Ascending aorta (tissue), 2 donors: ENCODE data around the gene FAM131A. TPM values are rescaled to one million over a fixed set of nuclear protein-coding genes. Genes with fewer than 3 reads are reported as not detected.
A peak's percentile ranks its signal among the peaks of the same experiment; 100 is the strongest.

Experiments used
- DNase-seq, 2 donors: peaks; one replicate each; pipeline ENCODE4 v3.0.0-alpha.2; 2019; ENCODE audit warnings: low spot score in 2 of 2
- H3K27ac ChIP-seq, 2 donors: fragments of 200-600 bp; sonication (generic); one replicate each; pipeline ENCODE4 v1.5.1; 2016 to 2017; ENCODE audit warnings: mild to moderate bottlenecking in 1 of 2
- H3K27me3 ChIP-seq: fragments of 200-600 bp; sonication (generic); one replicate; pipeline ENCODE4 v1.5.1; 2017
- H3K36me3 ChIP-seq, 2 donors: fragments of 200-600 bp; sonication (generic); one replicate each; pipeline ENCODE4 v1.5.1; 2016
- H3K4me1 ChIP-seq, 2 donors: fragments of 200-600 bp; sonication (generic); one replicate each; pipeline ENCODE4 v1.5.1; 2016 to 2017; ENCODE audit warnings: mild to moderate bottlenecking in 1 of 2
- H3K4me3 ChIP-seq, 2 donors: fragments of 200-600 bp; sonication (generic); one replicate each; pipeline ENCODE4 v1.5.1; 2016 to 2017; ENCODE audit warnings: mild to moderate bottlenecking in 1 of 2
- H3K9me3 ChIP-seq, 2 donors: fragments of 200-600 bp; sonication (generic); one replicate each; pipeline ENCODE4 v1.5.1; 2016
- intact Hi-C: fragments of 100-400 bp; cut with DNase I; formaldehyde crosslinking; loops from one replicate; pipeline ENCODE4 v1.15.1; 2023
- total RNA-seq: library from RNA; depleted of rRNA; stranded (reverse); fragments of >200 nt; gene quantifications from one replicate; pipeline ENCODE4 v1.1.0, GENCODE V29; 2016
- TF ChIP-seq, protein P1 (sequence below), 3 experiments: fragments of 200-600 bp in 2 of 3; fragments of 450-650 bp in 1 of 3; sonication (generic) in 2 of 3; IDR thresholded peaks; one replicate each; pipeline ENCODE4 v1.5.1; 2016 to 2019; ENCODE audit warnings: antibody characterized with exemption in 3 of 3, mild to moderate bottlenecking in 1 of 3, moderate library complexity in 1 of 3

The FAM131A gene
- total RNA-seq, 1 donor from 2014 or later, result 47.7 TPM

- H3K9me3 ChIP-seq, result no peaks in the 10 kb centered on the region
- no peak overlapping the region for H3K27ac ChIP-seq
- intact Hi-C loops, result no loop called here
- H3K27me3 ChIP-seq, result no peaks in the 10 kb centered on the region
- TF ChIP-seq, protein P1, sequence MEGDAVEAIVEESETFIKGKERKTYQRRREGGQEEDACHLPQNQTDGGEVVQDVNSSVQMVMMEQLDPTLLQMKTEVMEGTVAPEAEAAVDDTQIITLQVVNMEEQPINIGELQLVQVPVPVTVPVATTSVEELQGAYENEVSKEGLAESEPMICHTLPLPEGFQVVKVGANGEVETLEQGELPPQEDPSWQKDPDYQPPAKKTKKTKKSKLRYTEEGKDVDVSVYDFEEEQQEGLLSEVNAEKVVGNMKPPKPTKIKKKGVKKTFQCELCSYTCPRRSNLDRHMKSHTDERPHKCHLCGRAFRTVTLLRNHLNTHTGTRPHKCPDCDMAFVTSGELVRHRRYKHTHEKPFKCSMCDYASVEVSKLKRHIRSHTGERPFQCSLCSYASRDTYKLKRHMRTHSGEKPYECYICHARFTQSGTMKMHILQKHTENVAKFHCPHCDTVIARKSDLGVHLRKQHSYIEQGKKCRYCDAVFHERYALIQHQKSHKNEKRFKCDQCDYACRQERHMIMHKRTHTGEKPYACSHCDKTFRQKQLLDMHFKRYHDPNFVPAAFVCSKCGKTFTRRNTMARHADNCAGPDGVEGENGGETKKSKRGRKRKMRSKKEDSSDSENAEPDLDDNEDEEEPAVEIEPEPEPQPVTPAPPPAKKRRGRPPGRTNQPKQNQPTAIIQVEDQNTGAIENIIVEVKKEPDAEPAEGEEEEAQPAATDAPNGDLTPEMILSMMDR (IDR thresholded peaks at IDR 0.05), result no peak
- no peaks in the 10 kb centered on the region for H3K36me3 ChIP-seq
- H3K4me1 ChIP-seq, result peaks cover 0 to 11% of the 10 kb centered on the region in 2 donors
- DNase-seq, result no peak
- H3K4me3 ChIP-seq, result peak overlapping the region; percentile 75 to 77
These were observed 44.1 kb downstream of the FAM131A start for GRCh38 chr3:184381261-184382224.

DNA sequence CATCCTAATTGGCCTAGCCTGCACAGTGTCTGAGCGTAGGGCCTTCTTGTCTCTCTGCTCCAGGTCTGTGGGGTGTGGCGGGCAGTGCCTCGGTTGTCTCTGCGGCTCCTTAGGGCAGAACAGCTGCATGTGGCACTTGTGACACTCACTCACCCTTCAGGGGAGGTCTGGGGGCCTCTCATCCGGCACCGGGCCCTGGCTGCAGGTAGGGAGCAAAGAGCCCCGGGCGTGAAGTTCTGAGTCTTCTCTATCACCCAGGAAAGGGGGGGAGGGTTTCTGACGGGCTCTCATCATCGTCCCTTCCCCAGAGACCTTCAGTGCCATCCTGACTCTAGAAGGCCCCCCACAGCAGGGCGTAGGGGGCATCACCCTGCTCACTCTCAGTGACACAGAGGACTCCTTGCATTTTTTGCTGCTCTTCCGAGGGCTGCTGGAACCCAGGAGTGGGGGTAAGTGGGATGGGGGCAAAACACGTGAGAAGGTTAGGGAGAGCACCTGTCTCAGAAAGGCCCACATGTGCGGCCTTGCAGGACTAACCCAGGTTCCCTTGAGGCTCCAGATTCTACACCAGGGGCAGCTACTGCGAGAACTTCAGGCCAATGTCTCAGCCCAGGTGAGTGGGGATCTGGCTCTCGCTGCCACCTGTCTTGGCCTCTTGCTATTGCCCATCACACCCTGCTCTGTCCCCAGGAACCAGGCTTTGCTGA is 45.1 kb downstream of the FAM131A start:
- Histone ChIP-seq H3K9me3 (no peaks in the 10 kb centered on the region), H3K4me3 (no peak overlapping the region), H3K27ac (no peak overlapping the region), H3K36me3 (no peaks in the 10 kb centered on the region), H3K27me3 (no peaks in the 10 kb centered on the region), H3K4me1 (peaks cover 0 to 11% of the 10 kb centered on the region in 2 donors)
- intact Hi-C loops, result no loop called here
- TF ChIP-seq, protein P1 (IDR thresholded peaks at IDR 0.05), result no peak
- no peak for DNase-seq

DNA sequence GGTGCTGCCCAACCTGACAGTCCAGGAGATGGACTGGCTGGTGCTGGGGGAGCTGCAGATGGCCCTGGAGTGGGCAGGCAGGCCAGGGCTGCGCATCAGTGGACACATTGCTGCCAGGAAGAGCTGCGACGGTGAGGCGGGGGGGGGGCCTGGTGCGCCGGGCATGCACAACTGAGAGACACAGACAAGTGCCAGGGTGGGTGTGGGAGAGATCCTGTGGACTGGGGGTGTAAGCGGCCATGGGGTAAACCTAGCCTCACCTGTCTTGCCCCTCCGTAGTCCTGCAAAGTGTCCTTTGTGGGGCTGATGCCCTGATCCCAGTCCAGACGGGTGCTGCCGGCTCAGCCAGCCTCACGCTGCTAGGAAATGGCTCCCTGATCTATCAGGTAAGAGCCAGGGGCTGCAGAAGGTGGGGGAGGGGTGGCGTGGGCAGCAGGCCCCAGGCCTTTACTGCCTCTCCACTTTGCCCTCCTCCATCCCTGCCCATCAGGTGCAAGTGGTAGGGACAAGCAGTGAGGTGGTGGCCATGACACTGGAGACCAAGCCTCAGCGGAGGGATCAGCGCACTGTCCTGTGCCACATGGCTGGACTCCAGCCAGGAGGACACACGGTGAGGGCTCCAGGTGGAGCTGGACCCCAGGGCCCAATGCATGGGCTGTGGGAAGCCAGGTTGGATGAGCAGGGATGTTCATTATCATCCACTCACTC is 45.8 kb downstream of the FAM131A start:
- Histone ChIP-seq H3K4me1 (peaks cover 0 to 11% of the 10 kb centered on the region in 2 donors), H3K27me3 (no peaks in the 10 kb centered on the region), H3K27ac (no peak overlapping the region), H3K36me3 (no peaks in the 10 kb centered on the region), H3K9me3 (no peaks in the 10 kb centered on the region), H3K4me3 (no peak overlapping the region)
- no peak for DNase-seq
- TF ChIP-seq, protein P1 (IDR thresholded peaks at IDR 0.05), result no peak
- intact Hi-C loops, result no loop called here

GRCh38 chr3:184384342-184384741 is 46.9 kb downstream of the FAM131A start:
- intact Hi-C loops, result no loop called here
- no peak overlapping the region for H3K27ac ChIP-seq
- H3K36me3 ChIP-seq, result no peaks in the 10 kb centered on the region
- H3K9me3 ChIP-seq, result no peaks in the 10 kb centered on the region
- H3K27me3 ChIP-seq, result no peaks in the 10 kb centered on the region
- H3K4me3 ChIP-seq, result no peak overlapping the region
- DNase-seq, result no peak
- peaks cover 0 to 11% of the 10 kb centered on the region in 2 donors for H3K4me1 ChIP-seq
- TF ChIP-seq, protein P1 (IDR thresholded peaks at IDR 0.05), result no peak

- Histone ChIP-seq H3K4me1 (peaks cover 0 to 11% of the 10 kb centered on the region in 2 donors), H3K4me3 (no peak overlapping the region), H3K36me3 (no peaks in the 10 kb centered on the region), H3K27ac (no peak overlapping the region), H3K27me3 (no peaks in the 10 kb centered on the region), H3K9me3 (no peaks in the 10 kb centered on the region)
- intact Hi-C loops, result no loop called here
- DNase-seq, result no peak
- TF ChIP-seq, protein P1 (IDR thresholded peaks at IDR 0.05), result no peak
These were observed 47.5 kb downstream of the FAM131A start for GRCh38 chr3:184384856-184385422.
